HG03469 (cell line): ENCODE results near the gene USP34.
"Not testable (repeated sequence)": the region's sequence is repeated elsewhere in the genome, so short reads cannot be mapped to it uniquely, and the experiment has no call there.

Source experiments
- ATAC-seq: cut with Tn5 transposase; IDR thresholded peaks from one replicate; pipeline ENCODE4 v1.9.1; 2021; ENCODE audit warnings: mild to moderate bottlenecking, moderate library complexity, moderate number of reproducible peaks; ENCODE audit not compliant: unreplicated experiment

USP34 gene

GRCh38 chr2:61465045-61465444 is 5.8 kb downstream of the USP34 start:
- no peak for ATAC-seq

GRCh38 chr2:61463769-61464475 is 7.0 kb downstream of the USP34 start:
- ATAC-seq: no peak

- ATAC-seq: no peak
Measured at GRCh38 chr2:61461404-61461803, 9.5 kb downstream of the USP34 start.

GRCh38 chr2:61460163-61460562 is 10.7 kb downstream of the USP34 start:
- ATAC-seq: no peak

- no peak for ATAC-seq
Measured at GRCh38 chr2:61456746-61457420, 14.0 kb downstream of the USP34 start.

- no peak for ATAC-seq
Measured at GRCh38 chr2:61456070-61456745, 14.7 kb downstream of the USP34 start.

- not testable (repeated sequence) for ATAC-seq
Measured at GRCh38 chr2:61454972-61455371, 15.9 kb downstream of the USP34 start.

- no peak for ATAC-seq
Measured at GRCh38 chr2:61454383-61454782, 16.5 kb downstream of the USP34 start.

- no peak for ATAC-seq
Measured at GRCh38 chr2:61452392-61452791, 18.5 kb downstream of the USP34 start.

- ATAC-seq: no peak
Measured at GRCh38 chr2:61451178-61451577, 19.7 kb downstream of the USP34 start.

GRCh38 chr2:61450144-61450543 is 20.7 kb downstream of the USP34 start:
- ATAC-seq: peak; percentile 49

- ATAC-seq: no peak
Measured at GRCh38 chr2:61448229-61448628, 22.7 kb downstream of the USP34 start.

- ATAC-seq: not testable (repeated sequence)
Measured at GRCh38 chr2:61446971-61447370, 23.9 kb downstream of the USP34 start.

GRCh38 chr2:61443342-61444041 is 27.4 kb downstream of the USP34 start:
- ATAC-seq: peak; percentile 88

- no peak for ATAC-seq
Measured at GRCh38 chr2:61439241-61440002, 31.5 kb downstream of the USP34 start.

- no peak for ATAC-seq
Measured at GRCh38 chr2:61438670-61439069, 32.2 kb downstream of the USP34 start.

- ATAC-seq: no peak
Measured at GRCh38 chr2:61437170-61437569, 33.7 kb downstream of the USP34 start.

- no peak for ATAC-seq
Measured at GRCh38 chr2:61436092-61436491, 34.8 kb downstream of the USP34 start.

- no peak for ATAC-seq
Measured at GRCh38 chr2:61435291-61435690, 35.6 kb downstream of the USP34 start.

- ATAC-seq: no peak
Measured at GRCh38 chr2:61434314-61434713, 36.6 kb downstream of the USP34 start.

GRCh38 chr2:61433606-61434005 is 37.3 kb downstream of the USP34 start:
- ATAC-seq: no peak
